Thymus (tissue), 14 donors: ENCODE results near the gene B4GALNT4. TPM values are rescaled to one million over a fixed set of nuclear protein-coding genes. Genes with fewer than 3 reads are reported as not detected.
"Not testable (repeated sequence)": the region's sequence is repeated elsewhere in the genome, so short reads cannot be mapped to it uniquely, and the experiment has no call there.

Experiments
- DNase-seq, 9 donors: peaks; one replicate each; pipeline ENCODE4 v3.0.0-alpha.2; 2013; ENCODE audit warnings: low spot score in 9 of 9, low read depth in 6 of 9, missing footprints in 1 of 9
- H3K27ac ChIP-seq, 2 donors: one replicate each; pipeline ENCODE4 v1.5.1; 2013; ENCODE audit warnings: control low read depth in 1 of 2, low read depth in 1 of 2, low read length in 1 of 2, mild to moderate bottlenecking in 1 of 2, moderate library complexity in 1 of 2
- H3K27me3 ChIP-seq, 2 donors: one replicate each; pipeline ENCODE4 v1.5.1; 2013; ENCODE audit warnings: low read length in 1 of 2; ENCODE audit not compliant: control insufficient read depth in 2 of 2, insufficient read depth in 1 of 2
- H3K36me3 ChIP-seq, 2 donors: one replicate each; pipeline ENCODE4 v1.5.1; 2013; ENCODE audit warnings: low read length in 1 of 2, mild to moderate bottlenecking in 1 of 2, moderate library complexity in 1 of 2; ENCODE audit not compliant: control insufficient read depth in 2 of 2, insufficient read depth in 2 of 2
- H3K4me1 ChIP-seq, 2 donors: one replicate each; pipeline ENCODE4 v1.5.1; 2013; ENCODE audit warnings: low read length in 2 of 2; ENCODE audit not compliant: control insufficient read depth in 2 of 2, insufficient read depth in 2 of 2
- H3K4me3 ChIP-seq, 2 donors: one replicate each; pipeline ENCODE4 v1.5.1; 2013; ENCODE audit warnings: low read length in 2 of 2, control low read depth in 1 of 2, mild to moderate bottlenecking in 1 of 2
- H3K9me3 ChIP-seq, 2 donors: one replicate each; pipeline ENCODE4 v1.5.1; 2013; ENCODE audit warnings: low read length in 1 of 2, mild to moderate bottlenecking in 1 of 2; ENCODE audit not compliant: control insufficient read depth in 2 of 2, insufficient read depth in 1 of 2
- WGBS: extraction: QIAGEN DNeasy Blood & Tissue Kit; methylation state at CpG from one replicate; pipeline ENCODE4 v1.1.7; 2013; 5-methylcytosine and 5-hydroxymethylcytosine counted together
- long read RNA-seq, 10 donors: transcript quantifications; one replicate each; lab custom pipeline, GENCODE V29; 2026
- polyA plus RNA-seq: library from polyadenylated mRNA; stranded (reverse); fragments of 200-250 nt; gene quantifications from one replicate; pipeline ENCODE4 v1.2.3, GENCODE V29; 2013
- total RNA-seq: library from RNA; stranded (reverse); fragments of 120-200 nt; gene quantifications from one replicate; pipeline ENCODE4 v1.2.4, GENCODE V29; 2013
- donor health status: healthy.

Gene B4GALNT4
- 3.5 TPM for total RNA-seq
- 6.1 TPM for polyA plus RNA-seq
- long read RNA-seq, donor 1 = 0 reads
- long read RNA-seq, donor 2 = 0 reads
- long read RNA-seq, donor 3 = 0 reads
- long read RNA-seq, donor 4 = 0 reads
- long read RNA-seq, donor 5, partial matches to known transcripts = 0 of 2 reads
- long read RNA-seq, donor 5, other reads (novel, unspliced or antisense) = 0 of 2 reads
- long read RNA-seq, donor 6 = 0 reads
- long read RNA-seq, donor 7 = 0 reads
- long read RNA-seq, donor 8 = 0 reads
- long read RNA-seq, donor 9 = 0 reads
- long read RNA-seq, donor 10 = 0 reads

DNA sequence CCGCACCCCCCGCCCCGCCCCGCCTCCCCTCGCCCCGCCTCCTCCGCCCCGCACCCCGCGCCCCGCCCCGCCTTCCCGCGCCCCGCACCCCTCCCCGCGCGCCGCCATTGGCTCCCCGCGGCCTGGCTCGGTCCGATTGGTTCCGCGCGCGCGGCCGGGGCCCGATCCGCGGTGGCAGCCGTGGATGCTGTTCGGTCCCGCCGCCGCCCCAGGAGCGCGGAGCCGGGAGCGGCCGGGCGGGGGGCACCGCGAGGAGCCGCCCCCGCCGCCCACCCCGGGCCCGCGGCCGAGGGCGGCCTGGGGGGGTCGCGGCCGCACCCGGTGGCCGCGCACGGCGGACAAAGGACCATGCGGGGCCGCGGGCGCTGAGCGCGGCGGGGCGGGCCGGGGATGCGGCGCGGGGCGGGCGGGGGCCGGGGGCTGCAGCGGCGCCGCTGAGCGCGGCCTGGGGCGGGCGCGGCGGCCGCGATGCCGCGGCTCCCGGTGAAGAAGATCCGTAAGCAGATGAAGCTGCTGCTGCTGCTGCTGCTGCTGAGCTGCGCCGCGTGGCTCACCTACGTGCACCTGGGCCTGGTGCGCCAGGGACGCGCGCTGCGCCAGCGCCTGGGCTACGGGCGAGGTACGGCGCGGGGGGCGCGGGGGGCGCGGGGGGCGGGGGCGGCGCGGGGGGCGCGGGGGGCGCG is at the start of gene B4GALNT4:
B4GALNT4 (plus strand) TSS at position 164 of the 683 bp plus-strand sequence; CDS start at position 469, 305 bp downstream.
- H3K9me3 ChIP-seq = peaks cover 0 to 14% of the 10 kb centered on the region in 2 donors
- WGBS = 1% methylated on average over 118 of the region's 118 CpGs
- peaks cover 0 to 28% of the 10 kb centered on the region in 2 donors for H3K4me1 ChIP-seq
- DNase-seq = no peak
- peak within 1 kb of the TSS in 1 of 2 donors; percentile 39 for H3K4me3 ChIP-seq
- peaks cover 55 to 69% of the 10 kb centered on the region in 2 donors for H3K27me3 ChIP-seq
- no peak within 1 kb of the TSS for H3K27ac ChIP-seq
- no peaks in the 10 kb centered on the region for H3K36me3 ChIP-seq

GRCh38 chr11:319888-320273 is 49.4 kb upstream of the B4GALNT4 start:
- not testable (repeated sequence) for DNase-seq, H3K9me3 ChIP-seq, H3K36me3 ChIP-seq
- peaks cover 4 to 31% of the 10 kb centered on the region in 2 donors for H3K27me3 ChIP-seq
- H3K27ac ChIP-seq = peak overlapping the region in 1 of 2 donors; percentile 41
- peak overlapping the region; percentile 44 for H3K4me3 ChIP-seq
- peaks cover 13 to 45% of the 10 kb centered on the region in 2 donors for H3K4me1 ChIP-seq
- 43% methylated on average over 9 of the region's 10 CpGs for WGBS

DNA sequence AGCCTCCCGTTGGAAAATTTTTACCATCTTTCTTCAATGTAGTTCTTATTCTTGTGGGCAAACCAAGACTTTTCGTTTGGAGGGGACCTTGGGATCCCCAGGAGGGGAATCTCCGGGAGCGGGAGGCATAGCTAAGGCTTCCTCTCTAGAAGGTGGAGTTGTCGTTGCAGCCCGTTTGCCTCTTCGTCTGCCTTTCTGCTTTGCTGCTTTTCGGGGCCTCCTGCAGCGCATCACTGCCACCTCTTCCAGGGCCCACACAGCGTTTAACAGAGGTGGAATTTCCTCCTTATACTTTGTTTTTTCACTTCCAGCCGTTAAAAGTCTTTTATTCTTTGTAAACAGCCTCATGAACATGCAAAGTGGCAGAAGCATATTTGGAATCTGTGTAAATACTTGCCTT is 45.1 kb upstream of the B4GALNT4 start:
- Histone ChIP-seq H3K36me3 (peaks cover 0 to 2% of the 10 kb centered on the region in 2 donors), H3K4me3 (no peak overlapping the region), H3K27ac (peak overlapping the region in 1 of 2 donors; percentile 55), H3K9me3 (peaks cover 0 to 4% of the 10 kb centered on the region in 2 donors), H3K27me3 (peaks cover 0 to 2% of the 10 kb centered on the region in 2 donors), H3K4me1 (peaks cover 16 to 51% of the 10 kb centered on the region in 2 donors)
- 88% methylated on average over 11 of the region's 11 CpGs for WGBS
- peak in 1 of 9 donors; percentile 41 for DNase-seq

GRCh38 chr11:324593-325517 is 44.4 kb upstream of the B4GALNT4 start:
- not testable (repeated sequence) for H3K36me3 ChIP-seq, H3K9me3 ChIP-seq, H3K27me3 ChIP-seq, H3K4me3 ChIP-seq
- 86% methylated on average over 30 of the region's 34 CpGs for WGBS
- Histone ChIP-seq H3K4me1 (peaks cover 17 to 53% of the 10 kb centered on the region in 2 donors), H3K27ac (peak overlapping the region in 1 of 2 donors; percentile 55)
- peak in 1 of 9 donors; percentile 24 for DNase-seq

GRCh38 chr11:325796-326591 is 43.3 kb upstream of the B4GALNT4 start:
- Histone ChIP-seq H3K27me3 (no peaks in the 10 kb centered on the region), H3K4me3 (peak overlapping the region in 1 of 2 donors; percentile 35), H3K4me1 (peaks cover 27 to 61% of the 10 kb centered on the region in 2 donors), H3K27ac (peak overlapping the region; percentile 91 to 94), H3K36me3 (peaks cover 0 to 2% of the 10 kb centered on the region in 2 donors), H3K9me3 (peaks cover 0 to 19% of the 10 kb centered on the region in 2 donors)
- WGBS = 88% methylated on average over 30 of the region's 30 CpGs
- DNase-seq = peak in 1 of 9 donors; percentile 55

- WGBS = 57% methylated on average over 6 of the region's 6 CpGs
- H3K9me3 ChIP-seq = peaks cover 0 to 19% of the 10 kb centered on the region in 2 donors
- DNase-seq = no peak
- peak overlapping the region; percentile 91 to 94 for H3K27ac ChIP-seq
- peaks cover 0 to 2% of the 10 kb centered on the region in 2 donors for H3K36me3 ChIP-seq
- H3K27me3 ChIP-seq = no peaks in the 10 kb centered on the region
- peak overlapping the region in 1 of 2 donors; percentile 35 for H3K4me3 ChIP-seq
- peaks cover 32 to 66% of the 10 kb centered on the region in 2 donors for H3K4me1 ChIP-seq
Measured at GRCh38 chr11:326592-326841, 42.8 kb upstream of the B4GALNT4 start.

DNA sequence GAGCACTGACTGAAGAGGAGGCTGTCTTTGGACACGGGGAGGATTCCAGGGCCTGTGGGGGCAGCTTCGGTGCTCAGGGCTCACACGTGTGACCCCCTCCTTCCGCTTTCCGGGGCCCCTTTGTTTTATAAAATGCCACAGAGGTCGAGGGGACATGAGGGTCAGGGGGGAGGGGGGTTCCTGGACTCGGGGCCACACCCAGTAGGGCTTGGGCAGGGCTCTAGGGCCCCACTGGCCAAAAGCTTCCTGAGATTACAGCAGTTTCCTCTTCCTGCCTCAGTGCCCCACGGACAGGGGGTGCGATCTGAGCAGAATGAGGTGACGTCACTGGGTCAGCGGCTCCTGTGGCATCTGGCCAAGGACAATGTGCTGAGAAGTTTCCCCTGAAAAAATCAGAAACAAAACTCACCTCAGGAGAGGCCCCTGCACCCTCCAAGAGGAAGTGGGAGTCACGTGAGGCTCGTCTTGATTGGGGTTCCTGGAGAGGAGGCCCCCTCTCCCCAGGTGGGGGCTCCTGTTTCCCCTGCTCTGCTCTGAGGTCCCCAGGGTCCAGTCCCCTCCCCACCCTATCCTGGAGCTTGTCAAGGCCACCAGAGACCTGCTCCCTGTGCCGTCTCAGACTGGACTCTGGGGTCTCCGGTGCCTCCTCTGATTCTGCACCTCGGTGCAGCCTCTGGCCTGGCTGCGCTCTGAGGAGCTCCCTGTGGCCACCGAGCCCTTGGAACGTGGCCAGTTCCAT is 42.3 kb upstream of the B4GALNT4 start:
- peak overlapping the region; percentile 91 to 94 for H3K27ac ChIP-seq
- H3K4me1 ChIP-seq = peaks cover 37 to 71% of the 10 kb centered on the region in 2 donors
- DNase-seq = peak in 5 of 9 donors; percentile 52 to 83 (median 63)
- peaks cover 0 to 2% of the 10 kb centered on the region in 2 donors for H3K36me3 ChIP-seq
- peak overlapping the region; percentile 35 to 36 for H3K4me3 ChIP-seq
- peaks cover 0 to 19% of the 10 kb centered on the region in 2 donors for H3K9me3 ChIP-seq
- H3K27me3 ChIP-seq = no peaks in the 10 kb centered on the region
- WGBS = 11% methylated on average over 19 of the region's 19 CpGs

DNA sequence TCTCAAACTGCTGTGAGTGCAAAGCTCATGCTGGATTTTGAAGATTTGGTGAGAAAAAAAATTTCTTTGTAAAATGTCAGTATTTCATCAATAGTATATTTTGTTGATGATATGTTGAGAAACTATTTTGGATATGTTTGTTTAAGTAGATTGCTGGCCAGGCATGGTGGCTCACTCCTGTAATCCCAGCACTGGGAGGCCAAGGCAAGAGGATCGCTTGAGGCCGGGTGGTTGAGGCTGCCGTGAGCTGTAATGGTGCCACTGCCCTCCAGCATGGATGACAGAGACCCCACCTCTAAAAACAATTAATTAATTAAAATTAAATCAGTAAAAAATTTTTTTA is 41.7 kb upstream of the B4GALNT4 start:
- peaks cover 0 to 19% of the 10 kb centered on the region in 2 donors for H3K9me3 ChIP-seq
- peak overlapping the region; percentile 91 to 94 for H3K27ac ChIP-seq
- peaks cover 0 to 2% of the 10 kb centered on the region in 2 donors for H3K36me3 ChIP-seq
- 99% methylated on average over 3 of the region's 3 CpGs for WGBS
- DNase-seq = no peak
- H3K4me1 ChIP-seq = peaks cover 41 to 76% of the 10 kb centered on the region in 2 donors
- H3K4me3 ChIP-seq = peak overlapping the region in 1 of 2 donors; percentile 35
- H3K27me3 ChIP-seq = no peaks in the 10 kb centered on the region
